ENCODE data around the gene SKI. TPM values are rescaled to one million over a fixed set of nuclear protein-coding genes. Genes with fewer than 3 reads are reported as not detected.

SKI gene
- total and polyA plus RNA-seq, 10 of the 15 experiments (the other 5 are each of a cell fraction or from before 2014, with no cell fraction given): 0.03 to 14.9 (median 0.96) TPM

- Histone ChIP-seq H3K9me3 (replicated peaks; ENCODE audit: control insufficient read depth, insufficient read depth, low read length) (no peaks in the 10 kb centered on the region), H3K79me2 (ENCODE audit: control insufficient read depth, insufficient read depth, low read length) (no peaks in the 10 kb centered on the region), H3K27me3 (replicated peaks in 1 of 2; ENCODE audit: control insufficient read depth in 2 of 2, insufficient read depth in 2 of 2, low read length in 1 of 2) (no peaks in the 10 kb centered on the region; a peak in 1 of 4 replicates), H3K4me3 (no peak overlapping the region), H4K20me1 (ENCODE audit: control insufficient read depth, insufficient read depth) (no peaks in the 10 kb centered on the region), H3K4me2 (ENCODE audit: control insufficient read depth, insufficient read depth) (no peak overlapping the region), H3K9ac (ENCODE audit: control insufficient read depth, insufficient read depth, low read length) (no peak overlapping the region), H2AFZ (ENCODE audit: control insufficient read depth, low read depth, low read length) (no peak overlapping the region), H3K27ac (ENCODE audit: control insufficient read depth, insufficient read depth) (no peak overlapping the region), H3K4me1 (ENCODE audit: control insufficient read depth, insufficient read depth, low read length) (no peaks in the 10 kb centered on the region), H3K36me3 (ENCODE audit: control insufficient read depth in 2 of 2, insufficient read depth in 2 of 2, low read length in 1 of 2) (no peaks in the 10 kb centered on the region)
- in situ Hi-C loops (cut with MboI) (no loop called here), intact Hi-C loops (cut with micrococcal nuclease; ENCODE audit: unreplicated experiment) (no loop called here)
- DNase-seq (ENCODE audit: low read depth, low spot score): no peak
- ATAC-seq: no peak
- CTCF ChIA-PET: no interaction called here
- SMC1A ChIA-PET (ENCODE audit: uncharacterized antibody, unreplicated experiment): no interaction called here
- RAD21 ChIA-PET (ENCODE audit: unreplicated experiment): no interaction called here
- 62% methylated on average over 36 of the region's 36 CpGs for WGBS (ENCODE audit: insufficient coverage, insufficient replicate concordance, low lambda C conversion rate, missing lambda C conversion rate)
- POLR2A ChIA-PET: no interaction called here
- no peak for FAIRE-seq
- BruUV-seq (replicated peaks): no TSS peak
- TF ChIP-seq CHD4 (IDR thresholded peaks at IDR 0.05) (no peak), BMI1 (IDR thresholded peaks at IDR 0.05; ENCODE audit: borderline replicate concordance) (no peak), ESRRA (IDR thresholded peaks at IDR 0.05; ENCODE audit: low read length) (no peak), MXI1 (IDR thresholded peaks at IDR 0.05; ENCODE audit: low read depth, low read length) (no peak), BCL3 (IDR thresholded peaks at IDR 0.05; ENCODE audit: borderline replicate concordance, insufficient read depth, low read depth, low read length, poor library complexity, severe bottlenecking) (no peak), LARP7 (IDR thresholded peaks at IDR 0.05) (no peak), RELA (IDR thresholded peaks at IDR 0.05; ENCODE audit: borderline replicate concordance, partially characterized antibody) (no peak), ZZZ3 (IDR thresholded peaks at IDR 0.05; ENCODE audit: control insufficient read depth, insufficient read length, low read depth) (no peak), EGR1 (IDR thresholded peaks at IDR 0.05; ENCODE audit: borderline replicate concordance in 1 of 2, low read depth in 2 of 2, low read length in 2 of 2) (no peak), MYB (IDR thresholded peaks at IDR 0.05; ENCODE audit: borderline replicate concordance, low read depth, low read length) (no peak), E2F4 (IDR thresholded peaks at IDR 0.05; ENCODE audit: low read depth, low read length) (no peak), SPI1 (IDR thresholded peaks at IDR 0.05; ENCODE audit: borderline replicate concordance, insufficient read depth, low read depth, low read length) (no peak), HCFC1 (IDR thresholded peaks at IDR 0.05; ENCODE audit: low read length) (no peak)
- TF ChIP-seq, protein P1, sequence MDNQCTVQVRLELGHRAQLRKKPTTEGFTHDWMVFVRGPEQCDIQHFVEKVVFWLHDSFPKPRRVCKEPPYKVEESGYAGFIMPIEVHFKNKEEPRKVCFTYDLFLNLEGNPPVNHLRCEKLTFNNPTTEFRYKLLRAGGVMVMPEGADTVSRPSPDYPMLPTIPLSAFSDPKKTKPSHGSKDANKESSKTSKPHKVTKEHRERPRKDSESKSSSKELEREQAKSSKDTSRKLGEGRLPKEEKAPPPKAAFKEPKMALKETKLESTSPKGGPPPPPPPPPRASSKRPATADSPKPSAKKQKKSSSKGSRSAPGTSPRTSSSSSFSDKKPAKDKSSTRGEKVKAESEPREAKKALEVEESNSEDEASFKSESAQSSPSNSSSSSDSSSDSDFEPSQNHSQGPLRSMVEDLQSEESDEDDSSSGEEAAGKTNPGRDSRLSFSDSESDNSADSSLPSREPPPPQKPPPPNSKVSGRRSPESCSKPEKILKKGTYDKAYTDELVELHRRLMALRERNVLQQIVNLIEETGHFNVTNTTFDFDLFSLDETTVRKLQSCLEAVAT (IDR thresholded peaks at IDR 0.05): no peak
- TF ChIP-seq, protein P2, sequence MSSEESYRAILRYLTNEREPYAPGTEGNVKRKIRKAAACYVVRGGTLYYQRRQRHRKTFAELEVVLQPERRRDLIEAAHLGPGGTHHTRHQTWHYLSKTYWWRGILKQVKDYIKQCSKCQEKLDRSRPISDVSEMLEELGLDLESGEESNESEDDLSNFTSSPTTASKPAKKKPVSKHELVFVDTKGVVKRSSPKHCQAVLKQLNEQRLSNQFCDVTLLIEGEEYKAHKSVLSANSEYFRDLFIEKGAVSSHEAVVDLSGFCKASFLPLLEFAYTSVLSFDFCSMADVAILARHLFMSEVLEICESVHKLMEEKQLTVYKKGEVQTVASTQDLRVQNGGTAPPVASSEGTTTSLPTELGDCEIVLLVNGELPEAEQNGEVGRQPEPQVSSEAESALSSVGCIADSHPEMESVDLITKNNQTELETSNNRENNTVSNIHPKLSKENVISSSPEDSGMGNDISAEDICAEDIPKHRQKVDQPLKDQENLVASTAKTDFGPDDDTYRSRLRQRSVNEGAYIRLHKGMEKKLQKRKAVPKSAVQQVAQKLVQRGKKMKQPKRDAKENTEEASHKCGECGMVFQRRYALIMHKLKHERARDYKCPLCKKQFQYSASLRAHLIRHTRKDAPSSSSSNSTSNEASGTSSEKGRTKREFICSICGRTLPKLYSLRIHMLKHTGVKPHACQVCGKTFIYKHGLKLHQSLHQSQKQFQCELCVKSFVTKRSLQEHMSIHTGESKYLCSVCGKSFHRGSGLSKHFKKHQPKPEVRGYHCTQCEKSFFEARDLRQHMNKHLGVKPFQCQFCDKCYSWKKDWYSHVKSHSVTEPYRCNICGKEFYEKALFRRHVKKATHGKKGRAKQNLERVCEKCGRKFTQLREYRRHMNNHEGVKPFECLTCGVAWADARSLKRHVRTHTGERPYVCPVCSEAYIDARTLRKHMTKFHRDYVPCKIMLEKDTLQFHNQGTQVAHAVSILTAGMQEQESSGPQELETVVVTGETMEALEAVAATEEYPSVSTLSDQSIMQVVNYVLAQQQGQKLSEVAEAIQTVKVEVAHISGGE (CRISPR knock-in tag; IDR thresholded peaks at IDR 0.05): no peak
These were observed 107.8 kb downstream of the SKI start for GRCh38 chr1:2335721-2336455.
